ENCODE results near the gene ARID1A. TPM values are rescaled to one million over a fixed set of nuclear protein-coding genes. Genes with fewer than 3 reads are reported as not detected.

The ARID1A gene
- total RNA-seq, 1 donor from 2014 or later = 64.3 TPM

DNA sequence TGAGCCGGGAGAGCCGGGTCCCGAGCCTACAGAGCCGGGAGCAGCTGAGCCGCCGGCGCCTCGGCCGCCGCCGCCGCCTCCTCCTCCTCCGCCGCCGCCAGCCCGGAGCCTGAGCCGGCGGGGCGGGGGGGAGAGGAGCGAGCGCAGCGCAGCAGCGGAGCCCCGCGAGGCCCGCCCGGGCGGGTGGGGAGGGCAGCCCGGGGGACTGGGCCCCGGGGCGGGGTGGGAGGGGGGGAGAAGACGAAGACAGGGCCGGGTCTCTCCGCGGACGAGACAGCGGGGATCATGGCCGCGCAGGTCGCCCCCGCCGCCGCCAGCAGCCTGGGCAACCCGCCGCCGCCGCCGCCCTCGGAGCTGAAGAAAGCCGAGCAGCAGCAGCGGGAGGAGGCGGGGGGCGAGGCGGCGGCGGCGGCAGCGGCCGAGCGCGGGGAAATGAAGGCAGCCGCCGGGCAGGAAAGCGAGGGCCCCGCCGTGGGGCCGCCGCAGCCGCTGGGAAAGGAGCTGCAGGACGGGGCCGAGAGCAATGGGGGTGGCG, 371 bp downstream of the ARID1A start:
- Histone ChIP-seq H3K9me3 (no peaks in the 10 kb centered on the region), H3K27ac (peak overlapping the region; percentile 91), H3K4me3 (peak overlapping the region; percentile 83), H3K27me3 (no peaks in the 10 kb centered on the region), H3K4me1 (peaks cover 55% of the 10 kb centered on the region), H3K36me3 (no peaks in the 10 kb centered on the region)
- intact Hi-C loops (cut with DNase I) = loop anchor here (10.0 kb wide), 1 partner anchor 89 kb away; the partner anchor contains the start of gene PIGV
- TF ChIP-seq, protein P1, sequence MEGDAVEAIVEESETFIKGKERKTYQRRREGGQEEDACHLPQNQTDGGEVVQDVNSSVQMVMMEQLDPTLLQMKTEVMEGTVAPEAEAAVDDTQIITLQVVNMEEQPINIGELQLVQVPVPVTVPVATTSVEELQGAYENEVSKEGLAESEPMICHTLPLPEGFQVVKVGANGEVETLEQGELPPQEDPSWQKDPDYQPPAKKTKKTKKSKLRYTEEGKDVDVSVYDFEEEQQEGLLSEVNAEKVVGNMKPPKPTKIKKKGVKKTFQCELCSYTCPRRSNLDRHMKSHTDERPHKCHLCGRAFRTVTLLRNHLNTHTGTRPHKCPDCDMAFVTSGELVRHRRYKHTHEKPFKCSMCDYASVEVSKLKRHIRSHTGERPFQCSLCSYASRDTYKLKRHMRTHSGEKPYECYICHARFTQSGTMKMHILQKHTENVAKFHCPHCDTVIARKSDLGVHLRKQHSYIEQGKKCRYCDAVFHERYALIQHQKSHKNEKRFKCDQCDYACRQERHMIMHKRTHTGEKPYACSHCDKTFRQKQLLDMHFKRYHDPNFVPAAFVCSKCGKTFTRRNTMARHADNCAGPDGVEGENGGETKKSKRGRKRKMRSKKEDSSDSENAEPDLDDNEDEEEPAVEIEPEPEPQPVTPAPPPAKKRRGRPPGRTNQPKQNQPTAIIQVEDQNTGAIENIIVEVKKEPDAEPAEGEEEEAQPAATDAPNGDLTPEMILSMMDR (IDR thresholded peaks at IDR 0.05) = no peak
- ATAC-seq = peak; percentile 3
- peak; percentile 76 for DNase-seq

DNA sequence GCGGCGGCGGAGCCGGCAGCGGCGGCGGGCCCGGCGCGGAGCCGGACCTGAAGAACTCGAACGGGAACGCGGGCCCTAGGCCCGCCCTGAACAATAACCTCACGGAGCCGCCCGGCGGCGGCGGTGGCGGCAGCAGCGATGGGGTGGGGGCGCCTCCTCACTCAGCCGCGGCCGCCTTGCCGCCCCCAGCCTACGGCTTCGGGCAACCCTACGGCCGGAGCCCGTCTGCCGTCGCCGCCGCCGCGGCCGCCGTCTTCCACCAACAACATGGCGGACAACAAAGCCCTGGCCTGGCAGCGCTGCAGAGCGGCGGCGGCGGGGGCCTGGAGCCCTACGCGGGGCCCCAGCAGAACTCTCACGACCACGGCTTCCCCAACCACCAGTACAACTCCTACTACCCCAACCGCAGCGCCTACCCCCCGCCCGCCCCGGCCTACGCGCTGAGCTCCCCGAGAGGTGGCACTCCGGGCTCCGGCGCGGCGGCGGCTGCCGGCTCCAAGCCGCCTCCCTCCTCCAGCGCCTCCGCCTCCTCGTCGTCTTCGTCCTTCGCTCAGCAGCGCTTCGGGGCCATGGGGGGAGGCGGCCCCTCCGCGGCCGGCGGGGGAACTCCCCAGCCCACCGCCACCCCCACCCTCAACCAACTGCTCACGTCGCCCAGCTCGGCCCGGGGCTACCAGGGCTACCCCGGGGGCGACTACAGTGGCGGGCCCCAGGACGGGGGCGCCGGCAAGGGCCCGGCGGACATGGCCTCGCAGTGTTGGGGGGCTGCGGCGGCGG, 1.0 kb downstream of the ARID1A start:
- Histone ChIP-seq H3K27me3 (no peaks in the 10 kb centered on the region), H3K4me1 (peaks cover 56% of the 10 kb centered on the region), H3K4me3 (peak overlapping the region; percentile 83), H3K9me3 (no peaks in the 10 kb centered on the region), H3K36me3 (no peaks in the 10 kb centered on the region), H3K27ac (peak overlapping the region; percentile 91)
- ATAC-seq (peak; percentile 0), DNase-seq (peak; percentile 79)
- intact Hi-C loops (cut with DNase I) = loop anchor here (10.0 kb wide), 1 partner anchor 88 kb away; the partner anchor contains the start of gene PIGV
- TF ChIP-seq, protein P1 (IDR thresholded peaks at IDR 0.05) = no peak

DNA sequence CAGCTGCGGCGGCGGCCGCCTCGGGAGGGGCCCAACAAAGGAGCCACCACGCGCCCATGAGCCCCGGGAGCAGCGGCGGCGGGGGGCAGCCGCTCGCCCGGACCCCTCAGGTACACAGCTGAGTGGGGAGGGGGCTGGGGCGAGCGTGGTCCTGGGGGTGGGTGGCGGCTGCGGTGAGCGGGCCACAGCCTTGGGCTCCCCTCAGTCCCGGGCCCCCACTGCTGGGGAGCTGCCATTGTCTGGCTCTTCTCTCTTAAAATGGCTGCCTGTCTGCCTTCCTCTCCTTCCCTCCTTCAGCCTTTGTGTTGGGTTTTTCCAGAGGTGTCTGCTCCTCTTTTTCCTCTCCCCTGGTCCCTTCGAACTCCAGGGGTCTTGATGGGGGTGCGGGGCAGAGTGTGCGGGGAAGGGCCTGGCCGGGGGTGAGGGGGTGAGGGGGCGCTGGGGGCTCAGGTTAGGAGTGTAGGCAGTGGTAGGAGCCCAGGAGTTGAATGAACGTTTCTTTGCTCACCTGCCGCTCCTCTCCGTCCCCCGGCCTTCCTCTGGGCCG, 1.7 kb downstream of the ARID1A start:
- Histone ChIP-seq H3K9me3 (no peaks in the 10 kb centered on the region), H3K27me3 (no peaks in the 10 kb centered on the region), H3K4me3 (peak overlapping the region; percentile 83), H3K36me3 (no peaks in the 10 kb centered on the region), H3K27ac (peak overlapping the region; percentile 91), H3K4me1 (peaks cover 60% of the 10 kb centered on the region)
- TF ChIP-seq, protein P1 (IDR thresholded peaks at IDR 0.05) = no peak
- no peak for ATAC-seq
- no peak for DNase-seq
- intact Hi-C loops (cut with DNase I) = loop anchor here (10.0 kb wide), 1 partner anchor 87 kb away; the partner anchor contains the start of gene PIGV

DNA sequence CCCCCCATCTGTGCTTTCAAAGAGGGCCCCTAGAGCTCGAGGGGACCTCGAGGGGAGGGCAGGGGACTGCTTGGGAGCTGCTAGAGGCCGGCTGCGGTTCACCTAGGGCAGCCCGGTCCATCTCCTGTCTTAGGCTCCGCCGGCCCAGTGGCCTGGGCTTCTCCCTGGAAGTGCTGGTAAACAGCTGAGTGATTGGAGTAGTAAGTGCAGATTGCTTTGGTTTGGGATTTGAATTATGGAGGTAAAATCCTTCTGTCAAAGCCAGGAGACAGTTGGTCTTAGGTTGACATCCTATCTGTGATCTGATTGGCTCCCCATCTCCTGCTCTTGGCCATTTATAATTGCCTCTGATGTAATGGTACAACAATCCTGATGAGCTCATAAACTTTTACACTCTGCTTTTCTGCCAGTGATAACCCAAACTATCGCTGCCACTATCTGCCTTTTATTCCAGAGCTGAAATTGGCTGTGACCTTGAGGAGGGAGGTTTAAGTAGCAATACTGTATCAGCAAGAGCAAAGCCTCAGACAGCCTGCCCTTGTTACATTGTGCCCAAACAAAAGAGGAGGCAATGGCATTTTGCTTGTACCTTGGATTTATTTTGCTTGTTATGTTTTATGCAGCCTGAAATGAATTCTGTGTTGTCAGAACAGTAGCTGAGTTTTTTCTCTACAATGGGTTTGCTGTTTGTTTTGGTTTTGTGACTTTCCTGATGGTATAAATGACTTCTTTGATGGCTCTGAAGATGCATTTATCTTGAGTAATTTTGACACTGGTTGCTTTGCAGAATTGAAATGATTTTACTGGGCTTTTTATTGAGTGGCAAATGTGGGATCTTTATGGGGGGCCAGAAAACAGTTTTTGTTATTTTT, 2.4 kb downstream of the ARID1A start:
- no peaks in the 10 kb centered on the region for H3K36me3 ChIP-seq
- no peaks in the 10 kb centered on the region for H3K27me3 ChIP-seq
- no peaks in the 10 kb centered on the region for H3K9me3 ChIP-seq
- TF ChIP-seq, protein P1 (IDR thresholded peaks at IDR 0.05) = no peak
- ATAC-seq = peak; percentile 40
- H3K4me1 ChIP-seq = peaks cover 66% of the 10 kb centered on the region
- peak; percentile 73 for DNase-seq
- peak overlapping the region; percentile 83 for H3K4me3 ChIP-seq
- H3K27ac ChIP-seq = peak overlapping the region; percentile 91
- intact Hi-C loops (cut with DNase I) = loop anchor here (10.0 kb wide), 1 partner anchor 87 kb away; the partner anchor contains the start of gene PIGV

DNA sequence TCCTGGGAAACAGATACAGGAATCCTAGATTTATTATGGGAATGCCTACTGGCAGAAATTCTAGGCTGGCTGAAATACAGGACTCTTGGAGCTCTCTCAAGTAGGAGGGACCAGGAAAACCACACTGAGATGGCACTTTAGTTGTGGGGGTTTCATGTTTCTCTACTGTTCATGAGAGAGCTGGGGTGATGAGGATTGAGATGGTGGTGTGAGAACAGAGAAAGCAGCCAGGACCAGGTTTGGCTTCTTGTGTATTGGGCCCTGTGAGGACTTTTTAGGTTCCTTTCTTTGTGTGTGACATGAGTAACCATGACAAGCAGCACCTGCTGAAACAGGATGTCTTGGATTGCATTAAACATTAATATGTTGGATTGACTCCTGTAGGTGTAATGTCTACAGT, 4.9 kb downstream of the ARID1A start:
- DNase-seq (no peak), ATAC-seq (no peak)
- Histone ChIP-seq H3K4me1 (peaks cover 71% of the 10 kb centered on the region), H3K27ac (peak overlapping the region; percentile 19), H3K36me3 (no peaks in the 10 kb centered on the region), H3K9me3 (no peaks in the 10 kb centered on the region), H3K4me3 (no peak overlapping the region), H3K27me3 (no peaks in the 10 kb centered on the region)
- intact Hi-C loops (cut with DNase I) = no loop called here
- TF ChIP-seq, protein P1 (IDR thresholded peaks at IDR 0.05) = no peak

Measured in upper lobe of right lung (tissue), 1 donor.